Loucy (cell line): ENCODE measurements around the gene DIP2A.
"Not testable (repeated sequence)": the region's sequence is repeated elsewhere in the genome, so short reads cannot be mapped to it uniquely, and the experiment has no call there.

Experiments used
- EZH2phosphoT487 ChIP-seq: fragments of 200-600 bp; IDR thresholded peaks from 2 replicates; pipeline ENCODE4 v1.6.1; 2018; ENCODE audit warnings: antibody characterized with exemption, mild to moderate bottlenecking, moderate library complexity, borderline replicate concordance
- TF ChIP-seq, protein P1 (sequence below): fragments of 200-600 bp; sonication (generic); conservative IDR thresholded peaks from 2 replicates; pipeline ENCODE4 v1.5.1; 2014; ENCODE audit warnings: mild to moderate bottlenecking, antibody characterized with exemption, low read length

GRCh38 chr21:46527393-46527792 lies 68.7 kb downstream of the DIP2A start:
- TF ChIP-seq, protein P1, sequence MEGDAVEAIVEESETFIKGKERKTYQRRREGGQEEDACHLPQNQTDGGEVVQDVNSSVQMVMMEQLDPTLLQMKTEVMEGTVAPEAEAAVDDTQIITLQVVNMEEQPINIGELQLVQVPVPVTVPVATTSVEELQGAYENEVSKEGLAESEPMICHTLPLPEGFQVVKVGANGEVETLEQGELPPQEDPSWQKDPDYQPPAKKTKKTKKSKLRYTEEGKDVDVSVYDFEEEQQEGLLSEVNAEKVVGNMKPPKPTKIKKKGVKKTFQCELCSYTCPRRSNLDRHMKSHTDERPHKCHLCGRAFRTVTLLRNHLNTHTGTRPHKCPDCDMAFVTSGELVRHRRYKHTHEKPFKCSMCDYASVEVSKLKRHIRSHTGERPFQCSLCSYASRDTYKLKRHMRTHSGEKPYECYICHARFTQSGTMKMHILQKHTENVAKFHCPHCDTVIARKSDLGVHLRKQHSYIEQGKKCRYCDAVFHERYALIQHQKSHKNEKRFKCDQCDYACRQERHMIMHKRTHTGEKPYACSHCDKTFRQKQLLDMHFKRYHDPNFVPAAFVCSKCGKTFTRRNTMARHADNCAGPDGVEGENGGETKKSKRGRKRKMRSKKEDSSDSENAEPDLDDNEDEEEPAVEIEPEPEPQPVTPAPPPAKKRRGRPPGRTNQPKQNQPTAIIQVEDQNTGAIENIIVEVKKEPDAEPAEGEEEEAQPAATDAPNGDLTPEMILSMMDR: not testable (repeated sequence)
- TF ChIP-seq EZH2phosphoT487: not testable (repeated sequence)
